Testis (tissue), 3 donors: ENCODE data around the gene KCNG2. TPM values are rescaled to one million over a fixed set of nuclear protein-coding genes. Genes with fewer than 3 reads are reported as not detected.

ENCODE experiments used
- DNase-seq: peaks from one replicate; pipeline ENCODE4 v3.0.0-alpha.2; 2019
- H3K27ac ChIP-seq, 2 donors: fragments of 200-600 bp; sonication (generic); one replicate each; pipeline ENCODE4 v1.5.1; 2019
- H3K27me3 ChIP-seq: fragments of 200-600 bp; sonication (generic); one replicate; pipeline ENCODE4 v1.5.1; 2019
- H3K36me3 ChIP-seq: fragments of 200-600 bp; sonication (generic); one replicate; pipeline ENCODE4 v1.5.1; 2017; ENCODE audit warnings: low read depth; ENCODE audit errors: missing control alignments
- H3K4me1 ChIP-seq: fragments of 200-600 bp; sonication (generic); one replicate; pipeline ENCODE4 v1.5.1; 2019
- H3K4me3 ChIP-seq, 2 donors: fragments of 200-600 bp; sonication (generic); one replicate each; pipeline ENCODE4 v1.5.1; 2017 to 2019
- H3K9me3 ChIP-seq: fragments of 200-600 bp; sonication (generic); one replicate; pipeline ENCODE4 v1.5.1; 2017
- CTCF ChIP-seq, 3 experiments: fragments of 450-650 bp in 2 of 3; fragments of 200-600 bp in 1 of 3; sonication (generic) in 1 of 3; IDR thresholded peaks; one replicate each; pipeline ENCODE4 v1.5.1; 2016 to 2019; ENCODE audit warnings: antibody characterized with exemption in 3 of 3, mild to moderate bottlenecking in 2 of 3, moderate library complexity in 1 of 3
- POLR2A ChIP-seq: fragments of 450-650 bp; IDR thresholded peaks from one replicate; pipeline ENCODE4 v1.6.1; 2017; ENCODE audit warnings: antibody characterized with exemption, mild to moderate bottlenecking, moderate library complexity
- WGBS, 2 donors: methylation state at CpG; one replicate each; pipeline ENCODE4 v1.1.5; 2018; 5-methylcytosine and 5-hydroxymethylcytosine counted together
- intact Hi-C: fragments of 100-400 bp; cut with DNase I; formaldehyde crosslinking; loops from one replicate; pipeline ENCODE4 v1.15.1; 2023; ENCODE audit warnings: low total_unique reads
- polyA plus RNA-seq: library from polyadenylated mRNA; stranded (reverse); fragments of 350-450 nt; fragmentation: Illumina TruSeq; extraction: RNeasy Lipid Tissue Mini Kit (QIAGEN cat#74804); gene quantifications from one replicate; pipeline ENCODE4 v1.2.3, GENCODE V29; 2014; ENCODE audit warnings: low read depth, low replicate concordance; ENCODE audit not compliant: insufficient read depth
- total RNA-seq, 2 donors: library from RNA; depleted of rRNA; stranded (reverse); fragments of >200 nt; gene quantifications; one replicate each; pipeline ENCODE4 v1.2.3, GENCODE V29; 2016

Gene KCNG2
- total and polyA plus RNA-seq, 3 donors from 2014 or later, result 0.50 to 7.6 (median 7.2) TPM

GRCh38 chr18:79853303-79853992, 55.7 kb downstream of the KCNG2 start:
- Histone ChIP-seq H3K4me3 (no peak overlapping the region), H3K9me3 (no peaks in the 10 kb centered on the region), H3K27me3 (no peaks in the 10 kb centered on the region), H3K4me1 (no peaks in the 10 kb centered on the region), H3K27ac (no peak overlapping the region), H3K36me3 (no peaks in the 10 kb centered on the region)
- peak; percentile 7 for DNase-seq
- TF ChIP-seq POLR2A (no peak), CTCF (IDR thresholded peaks at IDR 0.05) (no peak)
- 72% methylated on average over 14 to 26 of the region's 26 CpGs for WGBS, 2 donors
- intact Hi-C loops, result no loop called here

- Histone ChIP-seq H3K9me3 (no peaks in the 10 kb centered on the region), H3K36me3 (no peaks in the 10 kb centered on the region), H3K27ac (no peak overlapping the region), H3K4me1 (no peaks in the 10 kb centered on the region), H3K27me3 (no peaks in the 10 kb centered on the region), H3K4me3 (no peak overlapping the region)
- WGBS, 2 donors, result 91 to 94% methylated on average over 6 to 15 of the region's 15 CpGs
- TF ChIP-seq CTCF (IDR thresholded peaks at IDR 0.05) (no peak), POLR2A (no peak)
- peak; percentile 9 for DNase-seq
- intact Hi-C loops, result no loop called here
Measured at GRCh38 chr18:79853993-79854364, 56.2 kb downstream of the KCNG2 start.

- Histone ChIP-seq H3K9me3 (no peaks in the 10 kb centered on the region), H3K4me3 (no peak overlapping the region), H3K4me1 (no peaks in the 10 kb centered on the region), H3K36me3 (no peaks in the 10 kb centered on the region), H3K27me3 (no peaks in the 10 kb centered on the region), H3K27ac (no peak overlapping the region)
- TF ChIP-seq POLR2A (no peak), CTCF (IDR thresholded peaks at IDR 0.05) (no peak)
- WGBS, 2 donors, result 72 to 79% methylated on average over 14 to 17 of the region's 17 CpGs
- intact Hi-C loops, result no loop called here
- DNase-seq, result peak; percentile 6
Measured at GRCh38 chr18:79855147-79855933, 57.6 kb downstream of the KCNG2 start.

- H3K9me3 ChIP-seq, result no peaks in the 10 kb centered on the region
- no peak overlapping the region for H3K27ac ChIP-seq
- H3K4me3 ChIP-seq, result no peak overlapping the region
- no peak for TF ChIP-seq CTCF (IDR thresholded peaks at IDR 0.05)
- no peak for TF ChIP-seq POLR2A
- peak; percentile 14 for DNase-seq
- 56 to 62% methylated on average over 21 to 26 of the region's 26 CpGs for WGBS, 2 donors
- intact Hi-C loops, result no loop called here
- no peaks in the 10 kb centered on the region for H3K4me1 ChIP-seq
- H3K27me3 ChIP-seq, result no peaks in the 10 kb centered on the region
- no peaks in the 10 kb centered on the region for H3K36me3 ChIP-seq
Measured at GRCh38 chr18:79856119-79857007, 58.6 kb downstream of the KCNG2 start.
